Breast epithelium (tissue), 3 donors: Measurements from ENCODE around the gene BMP7.

Source experiments
- CTCF ChIP-seq, 3 donors: fragments of 450-650 bp; IDR thresholded peaks; one replicate each; pipeline ENCODE4 v1.5.1; 2016 to 2017; ENCODE audit warnings: antibody characterized with exemption in 3 of 3, mild to moderate bottlenecking in 3 of 3, moderate library complexity in 3 of 3
- POLR2A ChIP-seq: fragments of 450-650 bp; IDR thresholded peaks from one replicate; pipeline ENCODE4 v1.6.1; 2016; ENCODE audit warnings: antibody characterized with exemption, mild to moderate bottlenecking, moderate library complexity
- POLR2AphosphoS5 ChIP-seq, 3 donors: sonication (generic); formaldehyde crosslinking; IDR thresholded peaks; one replicate each; pipeline ENCODE4 v1.6.1; 2017; ENCODE audit warnings: antibody characterized with exemption in 3 of 3

GRCh38 chr20:57203204-57203603 is 63.2 kb downstream of the BMP7 start:
- TF ChIP-seq CTCF (IDR thresholded peaks at IDR 0.05) (no peak), POLR2AphosphoS5 (IDR thresholded peaks at IDR 0.05) (no peak), POLR2A (no peak)
